SJCRH30 (cell line): ENCODE measurements around the gene GDPD3. TPM values are rescaled to one million over a fixed set of nuclear protein-coding genes. Genes with fewer than 3 reads are reported as not detected.
A peak's percentile ranks its signal among the peaks of the same experiment; 100 is the strongest.

Experiments used
- DNase-seq, 2 experiments: peaks; one replicate each; pipeline ENCODE4 v3.0.0-alpha.2; 2015 to 2020
- H3K27ac ChIP-seq: fragments of 250-450 bp; sonication (Bioruptor Pico); 2 replicates; pipeline ENCODE4 v1.5.1; 2020; ENCODE audit warnings: mild to moderate bottlenecking, moderate library complexity
- H3K27me3 ChIP-seq: fragments of 250-450 bp; sonication (Bioruptor Pico); 2 replicates; pipeline ENCODE4 v1.5.1; 2020; ENCODE audit warnings: mild to moderate bottlenecking, moderate library complexity
- H3K36me3 ChIP-seq: fragments of 250-450 bp; sonication (Bioruptor Pico); 2 replicates; pipeline ENCODE4 v1.5.1; 2020; ENCODE audit warnings: mild to moderate bottlenecking, moderate library complexity
- H3K4me1 ChIP-seq: fragments of 250-450 bp; sonication (Bioruptor Pico); 2 replicates; pipeline ENCODE4 v1.5.1; 2020; ENCODE audit warnings: mild to moderate bottlenecking, moderate library complexity
- H3K4me3 ChIP-seq: fragments of 250-450 bp; sonication (Bioruptor Pico); 2 replicates; pipeline ENCODE4 v1.5.1; 2020; ENCODE audit warnings: mild to moderate bottlenecking, moderate library complexity
- H3K9me3 ChIP-seq: fragments of 250-450 bp; sonication (Bioruptor Pico); replicated peaks from 2 replicates; pipeline ENCODE4 v1.5.1; 2020; ENCODE audit warnings: mild to moderate bottlenecking, moderate library complexity
- total RNA-seq: library from RNA; depleted of rRNA; stranded (reverse); fragments of >200 nt; shearing (Covaris generic); gene quantifications from 2 replicates; pipeline ENCODE4 v1.2.3, GENCODE V29; 2014

The GDPD3 gene
- total RNA-seq, 1 experiment from 2014 or later: 1.0 TPM

GRCh38 chr16:30092373-30093010 lies 20.8 kb downstream of the GDPD3 start:
- Histone ChIP-seq H3K9me3 (peaks cover 10% of the 10 kb centered on the region), H3K27ac (peak overlapping the region; percentile 12; the same call in 1 of the 2 replicates), H3K36me3 (no peaks in the 10 kb centered on the region), H3K4me1 (no peaks in the 10 kb centered on the region), H3K4me3 (peak overlapping the region; percentile 57), H3K27me3 (no peaks in the 10 kb centered on the region)
- peak; percentile 71 to 81 for DNase-seq

- no peaks in the 10 kb centered on the region for H3K36me3 ChIP-seq
- peak within 1 kb of the TSS; percentile 57 for H3K4me3 ChIP-seq
- H3K4me1 ChIP-seq: no peaks in the 10 kb centered on the region
- no peaks in the 10 kb centered on the region for H3K27me3 ChIP-seq
- DNase-seq: peak; percentile 89 to 92
- H3K27ac ChIP-seq: peak within 1 kb of the TSS; percentile 12; the same call in 1 of the 2 replicates
- H3K9me3 ChIP-seq: peaks cover 2% of the 10 kb centered on the region; the same call in 1 of the 2 replicates
These were observed 21.6 kb downstream of the GDPD3 start, which contains the start of gene TBX6 for GRCh38 chr16:30091474-30092372. TBX6 (minus strand) TSS chr16:30091924; CDS start chr16:30091193, 731 bp downstream.

GRCh38 chr16:30090610-30091331 lies 22.6 kb downstream of the GDPD3 start:
- H3K4me1 ChIP-seq: no peaks in the 10 kb centered on the region
- no peak for DNase-seq
- H3K27ac ChIP-seq: no peak overlapping the region
- H3K27me3 ChIP-seq: no peaks in the 10 kb centered on the region
- no peaks in the 10 kb centered on the region for H3K9me3 ChIP-seq
- H3K4me3 ChIP-seq: peak overlapping the region; percentile 57
- no peaks in the 10 kb centered on the region for H3K36me3 ChIP-seq

GRCh38 chr16:30088832-30089624 lies 24.3 kb downstream of the GDPD3 start:
- H3K4me3 ChIP-seq: no peak overlapping the region
- no peak for DNase-seq
- H3K36me3 ChIP-seq: no peaks in the 10 kb centered on the region; the same call in 1 of the 2 replicates
- no peak overlapping the region for H3K27ac ChIP-seq
- H3K4me1 ChIP-seq: no peaks in the 10 kb centered on the region
- H3K27me3 ChIP-seq: no peaks in the 10 kb centered on the region
- H3K9me3 ChIP-seq: no peaks in the 10 kb centered on the region

GRCh38 chr16:30088237-30088831 lies 25.0 kb downstream of the GDPD3 start:
- Histone ChIP-seq H3K36me3 (no peaks in the 10 kb centered on the region; the same call in 1 of the 2 replicates), H3K27ac (no peak overlapping the region), H3K4me3 (no peak overlapping the region), H3K4me1 (no peaks in the 10 kb centered on the region), H3K9me3 (no peaks in the 10 kb centered on the region), H3K27me3 (no peaks in the 10 kb centered on the region)
- no peak for DNase-seq

GRCh38 chr16:30087181-30087898 lies 26.0 kb downstream of the GDPD3 start:
- Histone ChIP-seq H3K4me1 (no peaks in the 10 kb centered on the region), H3K27ac (no peak overlapping the region), H3K36me3 (peaks cover 2% of the 10 kb centered on the region; the same call in 1 of the 2 replicates), H3K4me3 (no peak overlapping the region), H3K27me3 (no peaks in the 10 kb centered on the region), H3K9me3 (no peaks in the 10 kb centered on the region)
- no peak for DNase-seq

- DNase-seq: no peak
- Histone ChIP-seq H3K9me3 (no peaks in the 10 kb centered on the region), H3K36me3 (peaks cover 3% of the 10 kb centered on the region; the same call in 1 of the 2 replicates), H3K4me3 (no peak overlapping the region), H3K27ac (no peak overlapping the region), H3K4me1 (no peaks in the 10 kb centered on the region), H3K27me3 (no peaks in the 10 kb centered on the region)
These were observed 26.8 kb downstream of the GDPD3 start for GRCh38 chr16:30086291-30087140.

GRCh38 chr16:30085820-30086219 lies 27.5 kb downstream of the GDPD3 start:
- H3K27me3 ChIP-seq: no peaks in the 10 kb centered on the region
- H3K36me3 ChIP-seq: peaks cover 9% of the 10 kb centered on the region; the same call in 1 of the 2 replicates
- no peak overlapping the region for H3K4me3 ChIP-seq
- H3K27ac ChIP-seq: no peak overlapping the region
- DNase-seq: no peak
- H3K4me1 ChIP-seq: no peaks in the 10 kb centered on the region
- no peaks in the 10 kb centered on the region for H3K9me3 ChIP-seq

- H3K27me3 ChIP-seq: no peaks in the 10 kb centered on the region
- no peak overlapping the region for H3K4me3 ChIP-seq
- peaks cover 12% of the 10 kb centered on the region; the same call in 1 of the 2 replicates for H3K36me3 ChIP-seq
- no peak overlapping the region for H3K27ac ChIP-seq
- H3K9me3 ChIP-seq: no peaks in the 10 kb centered on the region
- no peak for DNase-seq
- H3K4me1 ChIP-seq: no peaks in the 10 kb centered on the region
These were observed 28.1 kb downstream of the GDPD3 start for GRCh38 chr16:30085247-30085646.

GRCh38 chr16:30084816-30085159 lies 28.5 kb downstream of the GDPD3 start:
- H3K4me3 ChIP-seq: no peak overlapping the region
- H3K27me3 ChIP-seq: no peaks in the 10 kb centered on the region
- peaks cover 17% of the 10 kb centered on the region for H3K36me3 ChIP-seq
- H3K27ac ChIP-seq: no peak overlapping the region
- no peaks in the 10 kb centered on the region for H3K9me3 ChIP-seq
- no peaks in the 10 kb centered on the region for H3K4me1 ChIP-seq
- no peak for DNase-seq

- H3K4me3 ChIP-seq: no peak overlapping the region
- no peak overlapping the region for H3K27ac ChIP-seq
- H3K27me3 ChIP-seq: no peaks in the 10 kb centered on the region
- no peaks in the 10 kb centered on the region for H3K9me3 ChIP-seq
- H3K4me1 ChIP-seq: no peaks in the 10 kb centered on the region
- DNase-seq: no peak
- H3K36me3 ChIP-seq: peaks cover 22% of the 10 kb centered on the region
These were observed 29.1 kb downstream of the GDPD3 start for GRCh38 chr16:30084096-30084815.
